ENCODE measurements around the gene IFNG-AS1.

IFNG-AS1 gene

DNA sequence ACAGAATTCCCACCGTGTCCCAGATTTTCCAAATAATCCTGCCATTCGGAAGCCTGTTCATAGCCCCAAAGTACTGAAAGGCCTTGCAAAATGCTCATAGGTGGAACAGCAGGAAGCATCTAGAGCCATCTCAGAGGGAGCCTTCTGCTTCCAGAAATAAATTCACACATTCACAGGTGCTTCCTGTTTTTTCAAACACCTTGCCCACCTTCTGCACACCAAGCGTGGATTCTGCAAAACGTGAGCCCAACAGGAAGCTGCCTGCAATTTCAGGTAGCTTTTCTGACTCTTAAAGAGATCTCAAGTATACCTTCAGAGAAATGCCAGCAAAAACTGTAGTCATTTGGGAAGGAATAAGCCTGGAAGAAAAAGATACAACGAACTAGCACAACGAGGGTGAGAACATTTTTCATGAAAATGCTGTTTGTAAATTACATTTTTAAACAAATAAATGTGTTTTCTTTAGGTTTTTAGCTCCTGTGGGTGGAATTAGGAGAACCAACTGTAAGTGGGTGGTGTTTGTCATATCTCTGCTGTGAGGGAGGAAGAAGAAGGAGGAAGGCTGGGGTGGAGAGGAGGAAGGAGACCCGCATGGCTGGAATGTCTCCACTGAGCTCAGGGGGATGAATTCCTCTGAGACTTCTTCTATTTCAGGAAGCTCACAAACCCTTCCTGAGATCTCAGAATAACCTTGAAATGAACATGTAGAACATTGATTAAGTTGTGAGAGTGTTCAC is at the start of gene IFNG-AS1:
TSS of gene IFNG-AS1 (plus strand) at position 264 of the 737 bp plus-strand sequence.
- DNase-seq (ENCODE audit: low read depth) = no peak

DNA sequence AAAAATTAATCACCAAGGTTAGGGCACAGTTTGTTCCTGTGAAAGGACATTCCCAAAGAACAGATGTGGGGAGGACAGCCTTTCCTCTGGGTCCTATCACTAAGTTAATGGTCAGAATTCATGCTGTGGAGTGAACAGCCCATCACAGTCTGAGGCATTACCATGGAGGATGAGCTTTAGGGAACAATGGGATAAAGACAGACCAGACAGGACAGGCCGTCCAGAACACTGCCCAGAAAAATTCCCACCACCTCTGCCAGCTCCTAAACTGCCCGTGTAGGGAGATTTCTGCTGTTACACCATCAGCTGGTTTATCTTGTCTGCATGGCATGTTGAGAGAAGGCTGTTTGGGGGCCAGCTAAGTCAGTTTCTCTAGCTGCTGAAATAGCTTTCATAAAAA is 49.6 kb upstream of the IFNG-AS1 start:
- DNase-seq (ENCODE audit: low read depth) = no peak

DNA sequence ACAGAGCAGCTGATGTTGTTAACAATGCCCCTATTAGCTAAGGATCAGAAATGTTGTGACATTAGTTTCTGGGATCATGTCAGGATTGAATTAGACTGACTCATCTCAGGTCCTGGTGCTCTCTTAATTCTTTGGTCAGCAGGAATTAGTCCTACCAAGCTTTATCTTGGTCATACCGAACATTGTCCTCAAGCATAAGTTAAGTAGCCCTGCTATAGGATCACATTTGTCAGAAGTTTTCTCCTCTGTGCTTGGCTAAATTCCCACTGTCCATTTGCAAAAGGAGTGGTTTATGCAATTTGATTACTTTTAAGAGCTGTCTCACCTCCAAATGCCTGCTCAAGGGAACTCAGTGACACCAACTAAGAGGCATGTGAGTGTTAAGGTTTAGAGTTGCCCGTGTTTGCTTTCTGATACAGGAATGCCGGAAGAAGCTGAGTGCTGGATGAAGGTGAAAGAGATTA is 48.4 kb upstream of the IFNG-AS1 start:
- DNase-seq (ENCODE audit: low read depth) = peak; percentile 71

DNA sequence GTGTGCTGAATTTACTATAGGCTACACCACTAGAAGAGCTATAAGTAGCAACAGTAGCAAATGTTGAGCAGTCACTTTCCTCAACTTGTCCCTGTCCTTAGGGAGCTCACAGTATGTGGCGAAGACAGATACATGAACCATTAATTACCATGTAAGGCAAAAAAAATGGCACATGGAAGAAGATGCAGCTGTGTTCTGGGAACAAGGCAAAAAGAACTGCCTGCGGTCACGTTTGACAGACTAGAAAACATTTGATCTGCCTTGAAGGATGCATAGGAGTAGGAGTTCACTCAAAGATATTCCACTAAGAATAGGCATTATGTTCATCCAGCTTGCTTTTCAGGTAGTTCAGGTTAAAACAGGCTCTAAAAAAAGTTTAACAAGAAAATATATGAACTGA is 46.5 kb upstream of the IFNG-AS1 start:
- no peak for DNase-seq (ENCODE audit: low read depth)

DNA sequence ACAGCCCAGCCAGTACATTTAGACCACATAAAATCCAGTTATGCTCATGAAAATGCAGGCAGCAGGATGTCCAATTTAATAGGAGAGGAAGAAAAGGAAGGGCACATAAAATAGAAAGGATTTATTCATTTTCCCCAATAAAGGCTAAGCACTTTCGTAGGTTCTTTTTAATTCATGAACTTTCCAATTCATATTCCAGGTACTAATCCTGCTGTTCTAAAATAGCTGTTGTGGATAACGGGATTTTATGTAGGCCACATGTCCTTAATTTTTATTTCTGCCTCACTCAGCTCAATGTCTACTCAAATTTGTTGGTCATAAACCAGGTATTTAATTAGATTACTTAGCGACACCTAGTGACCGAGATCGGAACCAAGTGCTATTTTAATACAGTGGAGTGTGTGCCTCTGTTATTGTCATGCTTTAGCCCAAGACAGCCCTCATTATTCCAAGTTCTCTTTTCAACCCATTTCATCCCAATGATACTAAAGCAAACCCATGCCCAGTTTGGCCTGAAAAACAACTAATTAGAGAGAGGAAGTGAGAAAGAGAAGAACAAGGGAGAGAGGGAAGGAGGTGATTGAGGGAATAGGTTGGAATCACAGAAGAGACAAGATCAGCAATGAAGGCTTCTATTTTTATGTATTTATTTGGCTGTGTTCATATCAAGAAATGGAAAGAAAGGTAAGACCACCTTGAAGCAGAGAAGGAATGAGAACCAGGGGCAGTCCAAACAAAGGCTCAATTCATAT is 45.9 kb upstream of the IFNG-AS1 start:
- peak; percentile 62 for DNase-seq (ENCODE audit: low read depth)

DNA sequence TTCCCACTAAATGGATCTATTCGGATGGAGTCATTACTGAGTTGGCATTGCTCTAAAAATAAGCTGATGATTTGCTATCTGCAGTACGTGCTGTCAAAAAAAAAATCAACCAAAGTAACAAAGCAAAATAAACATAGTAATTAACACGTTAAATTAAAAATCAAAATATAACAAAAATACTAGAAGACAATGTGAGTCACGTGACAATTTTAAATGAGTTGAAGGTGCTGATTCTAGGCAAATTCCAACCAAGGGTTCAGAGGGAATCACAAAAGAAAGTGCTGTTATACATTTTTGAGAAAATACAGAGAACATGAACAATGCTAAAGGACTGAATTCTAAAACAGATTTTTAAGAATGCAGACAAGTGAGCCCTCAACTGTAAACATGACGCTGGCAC is 45.2 kb upstream of the IFNG-AS1 start:
- no peak for DNase-seq (ENCODE audit: low read depth)

DNA sequence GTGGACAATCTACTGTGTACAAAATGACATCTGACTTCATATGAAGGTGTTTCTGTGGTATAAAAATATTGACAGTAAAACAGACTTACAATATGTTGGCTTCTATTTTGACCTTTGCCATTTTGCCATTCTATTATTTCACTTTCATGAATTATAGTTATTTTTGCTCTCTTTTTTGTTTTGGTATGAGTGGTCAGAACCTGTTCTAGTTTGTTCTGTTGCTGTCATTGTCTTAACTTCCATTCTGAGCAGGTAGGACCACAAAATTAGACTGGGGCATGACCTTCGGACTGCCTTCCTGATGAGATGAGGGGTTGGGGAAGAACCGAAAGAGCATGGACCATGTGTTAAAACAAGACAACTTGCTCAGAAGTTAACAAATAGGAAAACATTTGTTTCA is 36.5 kb upstream of the IFNG-AS1 start:
- DNase-seq (ENCODE audit: low read depth) = no peak

DNA sequence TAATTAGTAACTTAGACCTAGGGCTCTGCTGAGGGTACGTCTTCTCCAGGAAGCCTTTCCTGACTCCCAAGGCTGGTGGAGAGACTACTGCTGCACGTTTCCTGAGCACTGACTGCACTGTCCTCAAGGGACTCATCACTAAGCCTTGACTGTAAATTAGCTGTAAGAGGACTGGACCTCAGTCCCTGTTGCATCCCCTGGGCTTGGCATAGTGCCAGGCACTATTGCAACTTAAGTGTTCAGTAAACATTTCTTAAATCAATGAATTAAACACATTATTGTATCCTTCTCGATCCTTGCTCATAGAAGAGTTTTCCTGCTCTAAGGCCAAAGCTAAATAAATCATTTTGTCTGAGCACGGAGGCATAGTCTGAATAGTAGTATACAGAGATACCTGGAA is 31.9 kb upstream of the IFNG-AS1 start:
- DNase-seq (ENCODE audit: low read depth) = no peak

DNA sequence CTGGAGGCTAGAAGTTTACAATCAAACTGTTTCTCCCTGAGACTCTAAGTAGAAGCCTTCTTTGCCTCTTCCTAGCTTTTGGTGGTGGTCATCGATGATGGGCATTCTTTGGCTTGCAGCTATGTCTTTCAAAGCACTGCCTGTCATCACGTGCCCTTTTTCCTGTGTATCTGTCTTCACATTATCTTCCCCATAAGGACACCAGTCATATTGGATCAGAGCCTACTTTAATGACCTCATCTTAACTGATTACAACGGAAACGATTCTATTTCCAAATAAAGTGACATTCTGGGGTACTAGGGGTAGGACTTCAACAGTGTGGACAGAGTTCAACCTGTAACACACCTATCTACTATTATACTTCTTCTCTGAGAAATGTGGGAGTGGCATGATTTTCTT is 31.1 kb upstream of the IFNG-AS1 start:
- no peak for DNase-seq (ENCODE audit: low read depth)

DNA sequence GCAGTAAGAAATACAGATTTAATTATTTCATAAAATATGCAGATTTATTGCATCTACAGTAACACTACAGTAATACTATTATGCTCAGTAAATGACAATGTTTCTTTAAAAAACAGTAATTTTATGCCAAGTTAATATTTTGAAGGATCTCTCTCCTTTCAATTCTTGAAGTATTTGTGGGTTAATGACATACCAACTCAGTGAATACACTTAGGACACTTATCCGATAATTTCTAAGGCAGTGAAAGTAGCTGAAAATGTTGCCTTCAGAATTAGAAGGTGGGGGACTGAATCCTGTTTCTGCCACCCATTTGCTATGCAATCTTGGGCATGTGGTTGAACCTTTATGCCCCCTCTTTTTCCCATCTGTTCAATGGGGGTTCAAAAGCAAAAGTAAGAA is 24.8 kb upstream of the IFNG-AS1 start:
- DNase-seq (ENCODE audit: low read depth) = no peak

DNA sequence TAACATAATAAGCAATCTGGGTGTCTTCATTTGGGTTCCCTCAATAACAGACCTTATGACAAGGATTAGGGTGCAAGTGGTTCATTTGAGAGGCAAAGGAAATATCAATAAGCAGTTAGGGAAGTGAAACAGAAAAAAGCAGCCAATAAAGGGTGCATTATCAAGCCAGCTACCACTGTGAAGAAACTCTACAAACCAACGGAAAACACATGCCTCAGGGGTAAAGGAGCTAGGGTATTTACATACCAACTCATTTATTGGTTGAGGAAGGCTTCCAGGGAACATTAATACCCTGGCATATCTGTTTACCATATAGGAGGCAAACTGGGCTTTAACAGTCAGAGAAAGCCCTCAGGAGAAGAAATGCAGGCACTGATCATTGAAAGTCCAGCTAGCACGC is 22.7 kb upstream of the IFNG-AS1 start:
- DNase-seq (ENCODE audit: low read depth) = no peak

DNA sequence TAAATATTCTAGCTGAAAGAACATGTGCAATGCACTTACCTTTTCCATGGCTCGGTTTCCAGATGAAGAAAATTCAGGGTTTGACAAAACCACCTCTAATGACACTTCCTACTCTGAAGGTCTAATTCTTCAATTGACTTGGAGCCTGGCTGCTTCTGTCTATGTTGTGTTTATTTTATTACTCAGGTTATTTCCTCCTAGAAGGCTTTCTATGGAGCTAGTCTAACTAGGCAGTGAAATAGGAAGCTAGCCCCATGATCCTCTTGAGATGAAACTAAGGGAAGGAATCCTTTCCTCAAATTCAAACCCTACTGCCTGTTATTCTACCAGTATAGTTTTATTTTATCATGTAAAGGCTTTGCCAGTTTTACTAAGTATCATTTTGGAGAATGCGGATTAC is 20.9 kb upstream of the IFNG-AS1 start:
- DNase-seq (ENCODE audit: low read depth) = no peak

DNA sequence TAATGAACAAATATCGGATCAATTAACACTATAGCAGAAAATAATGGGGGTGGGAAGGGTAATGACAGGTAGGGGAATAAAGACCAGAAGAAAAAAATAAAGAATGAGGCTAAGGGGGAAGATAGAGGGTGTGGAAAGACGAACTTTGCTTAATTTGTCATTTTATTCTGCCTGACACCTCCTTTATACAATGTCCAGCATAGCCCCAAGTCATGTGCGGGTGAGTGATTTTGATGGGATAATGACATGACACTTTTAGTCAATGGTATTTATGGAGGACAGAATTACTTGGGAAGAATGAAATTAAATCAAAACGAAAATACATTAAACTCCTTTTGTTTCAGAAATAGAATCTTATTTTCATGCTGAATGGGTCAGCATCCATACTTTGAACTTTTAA is 20.5 kb upstream of the IFNG-AS1 start:
- DNase-seq (ENCODE audit: low read depth) = no peak

DNA sequence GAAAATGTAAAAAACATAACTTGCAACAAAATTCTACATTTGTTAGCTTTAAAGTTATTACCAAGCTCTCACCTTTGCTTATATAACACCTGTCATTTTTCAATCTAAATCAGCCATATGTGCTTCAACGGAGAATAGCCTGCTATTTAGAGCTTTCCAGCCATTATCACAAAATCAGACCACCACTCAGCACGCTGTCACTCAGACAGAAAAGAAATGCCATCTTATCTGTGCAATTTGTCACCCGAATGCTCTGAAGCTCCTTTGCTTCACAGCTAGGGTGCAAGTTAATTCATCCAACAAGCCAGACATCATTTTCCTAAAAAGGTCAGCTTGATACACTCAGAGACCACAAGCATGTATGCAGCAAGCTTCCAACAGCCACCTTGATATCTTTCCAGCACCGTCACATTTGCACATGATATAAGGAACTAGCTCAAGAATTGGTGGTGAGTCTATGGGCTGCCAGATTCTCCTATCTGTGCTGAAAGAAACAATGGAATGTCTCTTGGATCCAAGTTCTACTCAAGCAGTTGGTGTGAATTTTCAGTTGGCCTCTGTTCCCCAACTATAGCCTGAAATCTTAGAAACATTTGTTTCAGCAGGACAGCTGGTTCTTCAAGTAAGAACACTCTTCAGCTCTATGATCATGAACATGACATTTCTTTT is 20.0 kb upstream of the IFNG-AS1 start:
- no peak for DNase-seq (ENCODE audit: low read depth)

DNA sequence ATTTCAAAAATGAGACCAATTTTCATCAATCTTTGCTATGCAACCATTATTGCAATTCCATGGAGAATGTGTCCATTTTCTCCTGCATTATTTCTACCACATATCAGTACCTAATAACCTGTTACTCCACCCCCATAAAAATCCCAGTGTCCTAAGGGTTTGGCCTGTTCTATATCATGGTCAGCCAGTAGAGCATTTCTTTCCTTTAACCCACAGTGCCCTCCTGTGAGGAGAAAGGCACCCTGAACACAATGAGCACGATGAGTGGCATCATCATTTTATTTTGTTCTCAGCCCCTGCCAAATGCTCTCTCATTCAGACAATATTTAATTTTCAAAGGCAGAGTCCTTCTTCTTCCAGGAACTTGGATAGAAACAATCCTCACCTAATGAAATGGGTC is 11.6 kb upstream of the IFNG-AS1 start:
- DNase-seq (ENCODE audit: low read depth) = no peak

DNA sequence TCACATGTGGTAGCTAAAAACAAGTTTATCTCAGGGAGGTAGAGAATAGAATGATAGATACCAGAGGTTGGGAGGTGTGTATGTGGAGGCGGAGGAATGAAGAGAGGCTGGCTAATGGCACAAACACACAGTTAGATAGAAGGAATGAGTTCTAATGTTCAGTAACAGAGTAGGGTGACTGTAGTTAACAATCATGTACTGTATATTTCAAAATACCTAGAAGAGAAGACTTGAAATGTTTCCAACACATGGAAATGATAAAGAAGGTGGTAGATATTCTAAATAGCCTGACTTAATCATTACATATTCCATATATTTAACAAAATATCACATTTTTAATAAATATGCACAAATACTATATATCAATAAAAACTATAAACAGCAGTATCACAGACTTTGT is 8.9 kb upstream of the IFNG-AS1 start:
- DNase-seq (ENCODE audit: low read depth) = no peak

DNA sequence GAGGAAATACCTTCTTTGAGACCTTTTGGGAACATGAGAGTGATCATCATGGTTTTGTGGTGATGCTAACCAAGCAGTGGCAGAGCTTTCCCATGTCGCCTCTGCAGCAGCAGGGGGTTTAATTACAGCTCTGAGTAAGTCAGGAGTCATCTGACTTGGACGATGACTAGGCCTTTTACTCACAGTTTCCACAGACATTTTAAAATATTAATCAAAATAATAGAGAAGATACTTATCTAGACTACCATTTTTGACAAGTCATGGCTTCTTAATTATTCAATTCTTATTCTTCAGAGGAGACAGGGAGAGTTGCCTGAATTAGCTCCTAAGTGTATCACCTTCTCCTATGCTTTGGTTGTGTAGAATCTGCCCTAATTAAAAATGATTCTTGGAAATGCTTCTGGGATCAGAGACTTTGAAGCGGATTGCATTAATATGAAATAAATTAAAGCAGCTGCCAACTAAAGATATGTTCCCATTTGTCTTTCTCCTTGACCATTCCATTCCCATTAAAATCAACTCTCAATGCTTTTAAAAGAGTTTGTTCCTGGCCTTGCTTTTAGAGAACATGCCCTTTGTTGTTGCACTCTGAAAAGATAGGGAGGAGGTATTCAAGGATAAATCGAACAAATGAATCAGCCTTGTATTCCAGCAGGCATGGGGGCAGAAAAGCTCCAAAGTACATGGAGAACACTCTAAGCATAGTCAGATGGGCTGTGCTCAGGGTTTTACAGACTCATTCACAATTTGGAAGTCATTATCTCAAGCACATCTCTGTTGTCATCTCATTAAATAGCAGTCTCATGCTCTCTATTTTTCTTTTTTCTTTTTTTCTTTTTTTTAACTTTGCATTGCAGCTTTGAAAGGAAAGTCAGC is 7.7 kb upstream of the IFNG-AS1 start:
- peak; percentile 83 for DNase-seq (ENCODE audit: low read depth)

DNA sequence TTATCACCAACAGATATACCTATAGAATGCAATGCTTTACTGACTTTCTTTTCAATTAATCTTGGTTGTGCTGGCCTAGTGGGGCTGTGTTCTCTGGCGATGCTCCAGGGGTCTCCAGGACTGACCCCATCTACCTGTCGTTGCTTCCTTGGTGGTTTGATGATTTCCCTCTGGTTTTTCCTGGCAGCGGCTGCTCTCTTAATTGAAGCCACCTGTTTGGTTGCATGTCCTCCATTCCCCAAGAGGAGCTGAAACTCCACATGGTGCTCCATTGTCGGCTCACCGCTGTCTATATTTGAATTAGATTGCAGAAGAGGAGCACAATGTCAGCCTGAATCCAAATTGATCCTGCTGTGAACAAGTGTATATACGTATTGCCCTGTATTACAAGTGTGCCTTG is 7.1 kb upstream of the IFNG-AS1 start:
- peak; percentile 32 for DNase-seq (ENCODE audit: low read depth)

DNA sequence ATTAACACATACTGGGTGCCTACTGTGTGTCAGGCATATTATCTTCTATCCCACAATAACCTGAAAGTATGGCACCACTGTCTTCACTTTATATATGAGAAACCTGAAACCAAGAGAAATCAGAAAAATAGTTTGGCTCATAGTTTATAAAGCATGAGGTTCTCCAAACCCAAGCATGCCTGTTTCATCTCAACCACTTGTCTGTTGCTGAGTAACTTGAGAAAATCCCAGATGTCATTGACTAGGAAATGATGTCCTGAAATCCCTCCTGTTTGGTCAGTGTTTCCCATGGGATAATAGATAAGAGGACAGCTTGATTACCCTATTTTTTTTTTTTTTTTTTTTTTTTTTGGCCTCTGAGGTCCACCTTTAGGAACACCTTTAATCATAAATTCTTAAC is 2.6 kb upstream of the IFNG-AS1 start:
- DNase-seq (ENCODE audit: low read depth) = no peak

DNA sequence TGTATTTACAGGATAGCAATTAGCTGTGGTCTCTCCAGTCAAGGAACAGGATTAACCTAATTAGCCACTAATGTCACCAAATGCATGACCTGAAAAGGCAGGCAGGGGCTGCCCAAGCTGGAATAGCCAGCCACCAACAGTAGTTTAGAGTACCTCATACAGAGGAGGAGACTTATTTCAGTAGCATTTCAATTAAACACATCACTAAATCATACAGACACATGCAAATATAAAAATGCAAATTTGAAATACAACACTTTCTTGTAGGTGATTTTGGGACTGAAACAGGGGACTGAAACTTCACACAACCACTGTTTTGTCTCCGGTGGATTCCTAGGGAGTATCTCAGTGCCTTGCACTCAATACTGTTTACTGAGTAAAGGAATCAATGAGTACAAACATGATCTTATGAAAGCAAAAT is 636 bp upstream of the IFNG-AS1 start:
- DNase-seq (ENCODE audit: low read depth) = no peak

DNA sequence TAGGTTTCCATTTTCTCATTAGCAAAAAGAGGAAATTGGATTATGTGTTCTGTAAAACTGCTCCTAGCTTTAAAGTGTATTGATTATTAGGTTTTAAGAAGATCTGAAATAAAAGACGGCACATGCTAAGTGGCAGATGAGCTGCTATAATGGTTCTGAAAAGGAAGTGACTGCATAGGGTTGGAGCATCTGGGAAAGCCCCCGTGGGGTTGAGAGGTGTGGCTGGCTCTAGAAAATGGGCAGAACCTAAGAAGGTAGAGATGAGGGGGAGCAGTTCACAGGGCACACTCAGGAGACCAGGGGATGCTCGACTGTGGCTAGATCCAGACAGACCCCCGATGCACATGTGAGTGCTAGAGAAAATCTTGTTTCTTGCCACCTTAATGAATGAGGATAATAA is 1.9 kb downstream of the IFNG-AS1 start:
- DNase-seq (ENCODE audit: low read depth) = no peak

DNA sequence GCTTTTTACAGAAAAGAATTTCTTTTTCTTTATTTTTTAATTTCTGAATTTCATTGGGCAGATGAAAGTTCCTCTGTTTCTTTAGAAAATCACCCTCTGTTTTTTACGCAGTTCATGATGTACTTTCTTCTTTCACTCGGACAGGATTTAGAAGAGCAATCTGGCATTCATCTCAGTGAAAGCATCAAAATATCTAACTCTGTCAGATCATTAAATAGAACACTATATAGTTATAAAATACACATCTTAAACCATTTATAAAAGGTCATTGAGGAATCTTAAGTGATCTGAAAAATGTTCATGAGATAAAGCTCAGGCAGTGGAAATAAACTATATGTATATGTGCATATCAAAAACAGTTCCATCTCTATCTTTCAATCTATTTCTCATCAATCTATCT is 3.9 kb downstream of the IFNG-AS1 start:
- no peak for DNase-seq (ENCODE audit: low read depth)
